Measurements from ENCODE around the gene LRCH1. TPM values are rescaled to one million over a fixed set of nuclear protein-coding genes. Genes with fewer than 3 reads are reported as not detected.

The LRCH1 gene
- total RNA-seq, 1 experiment from 2014 or later: 16.5 TPM

DNA sequence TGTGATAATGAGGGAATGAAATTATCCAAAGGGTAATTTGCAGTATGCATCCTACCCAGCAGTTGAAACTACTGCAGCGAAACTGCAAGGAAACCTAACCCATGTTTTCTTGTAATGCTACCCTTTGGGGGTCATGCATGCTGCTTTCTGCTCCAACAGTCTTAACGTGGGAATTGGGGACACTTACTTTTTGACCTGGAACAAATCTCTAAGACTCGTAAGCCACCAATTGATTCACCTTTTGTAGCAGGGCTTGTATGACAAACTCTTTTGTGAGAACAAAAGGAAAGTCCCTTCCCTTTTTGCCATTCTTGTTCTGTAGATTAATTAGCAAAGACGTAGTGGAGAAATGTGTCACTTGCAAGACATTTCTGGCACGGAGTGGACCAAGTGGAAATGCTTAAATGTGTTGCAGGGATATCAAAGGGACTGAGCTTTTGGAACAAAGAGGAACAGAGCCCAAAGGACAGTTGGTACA lies 27.4 kb downstream of the LRCH1 start:
- Mint-ChIP-seq H3K9me3 (ENCODE audit: unreplicated experiment) (no peaks in the 10 kb centered on the region), H3K4me3 (ENCODE audit: unreplicated experiment) (no peak overlapping the region), H3K27me3 (ENCODE audit: insufficient read depth, unreplicated experiment) (no peaks in the 10 kb centered on the region), H3K36me3 (ENCODE audit: insufficient read depth, unreplicated experiment) (no peaks in the 10 kb centered on the region), H3K27ac (ENCODE audit: low read depth, unreplicated experiment) (no peak overlapping the region), H3K4me1 (ENCODE audit: insufficient read depth, unreplicated experiment) (peaks cover 22% of the 10 kb centered on the region)
- TF ChIP-seq, protein P1, sequence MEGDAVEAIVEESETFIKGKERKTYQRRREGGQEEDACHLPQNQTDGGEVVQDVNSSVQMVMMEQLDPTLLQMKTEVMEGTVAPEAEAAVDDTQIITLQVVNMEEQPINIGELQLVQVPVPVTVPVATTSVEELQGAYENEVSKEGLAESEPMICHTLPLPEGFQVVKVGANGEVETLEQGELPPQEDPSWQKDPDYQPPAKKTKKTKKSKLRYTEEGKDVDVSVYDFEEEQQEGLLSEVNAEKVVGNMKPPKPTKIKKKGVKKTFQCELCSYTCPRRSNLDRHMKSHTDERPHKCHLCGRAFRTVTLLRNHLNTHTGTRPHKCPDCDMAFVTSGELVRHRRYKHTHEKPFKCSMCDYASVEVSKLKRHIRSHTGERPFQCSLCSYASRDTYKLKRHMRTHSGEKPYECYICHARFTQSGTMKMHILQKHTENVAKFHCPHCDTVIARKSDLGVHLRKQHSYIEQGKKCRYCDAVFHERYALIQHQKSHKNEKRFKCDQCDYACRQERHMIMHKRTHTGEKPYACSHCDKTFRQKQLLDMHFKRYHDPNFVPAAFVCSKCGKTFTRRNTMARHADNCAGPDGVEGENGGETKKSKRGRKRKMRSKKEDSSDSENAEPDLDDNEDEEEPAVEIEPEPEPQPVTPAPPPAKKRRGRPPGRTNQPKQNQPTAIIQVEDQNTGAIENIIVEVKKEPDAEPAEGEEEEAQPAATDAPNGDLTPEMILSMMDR (IDR thresholded peaks at IDR 0.05; ENCODE audit: unreplicated experiment): no peak
- BruUV-seq (replicated peaks): no TSS peak
- ChIA-PET POLR2A (interaction anchor here (1.2 to 3.9 kb wide), 2 partner anchors 14 to 15 kb away, joined by 3 to 22 read pairs; no protein-coding TSS in a partner anchor), CTCF (interaction anchor here (0.5 to 1.0 kb wide), 4 partner anchors 24 to 185 kb away, joined by 3 read pairs; no protein-coding TSS in a partner anchor)
- intact Hi-C loops (cut with micrococcal nuclease): no loop called here
- DNase-seq (ENCODE audit: unreplicated experiment): no peak

DNA sequence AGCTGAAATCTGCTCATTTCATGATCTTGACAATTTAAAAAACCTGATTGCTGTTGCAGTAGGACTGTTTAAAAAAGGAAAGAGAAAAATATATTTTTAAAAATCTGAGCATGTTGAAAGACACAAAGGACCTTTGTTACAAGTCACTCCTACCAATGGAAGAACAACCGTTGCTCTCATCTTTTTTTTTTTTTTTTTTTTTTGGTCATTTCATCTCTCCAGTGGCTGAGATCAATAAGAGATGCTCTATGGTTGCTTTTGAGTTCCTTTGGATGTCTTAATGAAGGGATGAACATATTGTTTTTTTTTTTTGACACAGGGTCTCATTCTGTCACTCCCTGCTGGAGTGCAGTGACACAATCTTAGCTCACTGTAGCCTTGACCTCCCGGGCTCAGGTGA lies 29.2 kb downstream of the LRCH1 start:
- intact Hi-C loops (cut with micrococcal nuclease): no loop called here
- Mint-ChIP-seq H3K27ac (ENCODE audit: low read depth, unreplicated experiment) (no peak overlapping the region), H3K4me3 (ENCODE audit: unreplicated experiment) (no peak overlapping the region), H3K27me3 (ENCODE audit: insufficient read depth, unreplicated experiment) (no peaks in the 10 kb centered on the region), H3K4me1 (ENCODE audit: insufficient read depth, unreplicated experiment) (peaks cover 14% of the 10 kb centered on the region), H3K9me3 (ENCODE audit: unreplicated experiment) (no peaks in the 10 kb centered on the region), H3K36me3 (ENCODE audit: insufficient read depth, unreplicated experiment) (no peaks in the 10 kb centered on the region)
- TF ChIP-seq, protein P1 (IDR thresholded peaks at IDR 0.05; ENCODE audit: unreplicated experiment): no peak
- BruUV-seq (replicated peaks): no TSS peak
- ChIA-PET CTCF (interaction anchor here (0.6 to 1.0 kb wide), 7 partner anchors 13 to 1823 kb away, joined by 3 to 5 read pairs (median 3); no protein-coding TSS in a partner anchor), POLR2A (interaction anchor here (0.6 to 3.9 kb wide), 2 partner anchors 13 to 95 kb away, joined by 3 to 22 read pairs; no protein-coding TSS in a partner anchor)
- DNase-seq (ENCODE audit: unreplicated experiment): no peak

DNA sequence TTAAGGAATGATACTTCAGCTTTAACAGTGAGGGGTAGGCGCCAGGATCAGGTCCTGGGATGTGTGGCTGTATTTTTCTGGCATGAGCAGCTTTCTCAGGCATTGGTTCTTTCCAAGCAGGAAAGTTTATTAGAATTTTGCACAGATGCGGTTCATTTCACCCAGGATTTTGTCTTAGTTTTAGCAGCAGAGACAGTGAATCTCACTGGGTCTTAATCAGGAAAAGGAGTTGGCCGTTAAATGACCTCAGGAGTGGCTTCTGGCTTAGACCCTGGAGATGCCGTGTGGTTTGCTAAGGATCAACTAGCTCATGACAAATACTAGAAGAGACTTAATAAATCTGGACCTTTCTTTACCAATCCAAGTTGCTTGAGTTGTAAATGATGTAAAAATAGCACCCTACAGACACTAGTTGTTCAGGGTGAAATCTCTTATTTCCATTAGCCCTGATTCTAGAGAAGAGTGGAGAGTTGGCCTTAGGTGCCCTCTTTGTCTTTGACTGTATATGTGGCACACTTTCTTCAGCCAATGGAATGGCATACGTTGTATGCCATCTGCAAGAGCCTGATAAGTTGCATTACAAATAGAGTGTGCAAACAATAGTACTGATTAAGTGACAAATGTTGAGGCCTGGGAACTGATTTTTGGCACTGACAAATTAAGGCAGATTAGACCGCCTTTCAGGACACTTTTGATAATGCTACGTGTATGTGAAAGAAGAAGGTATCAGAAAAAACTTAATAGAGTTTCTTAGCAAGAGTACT lies 34.0 kb downstream of the LRCH1 start:
- no peaks in the 10 kb centered on the region for H3K36me3 Mint-ChIP-seq (ENCODE audit: insufficient read depth, unreplicated experiment)
- DNase-seq (ENCODE audit: unreplicated experiment): no peak
- H3K9me3 Mint-ChIP-seq (ENCODE audit: unreplicated experiment): no peaks in the 10 kb centered on the region
- H3K4me1 Mint-ChIP-seq (ENCODE audit: insufficient read depth, unreplicated experiment): no peaks in the 10 kb centered on the region
- ChIA-PET CTCF (interaction anchor here (0.7 to 1.6 kb wide), 2 partner anchors 17 to 790 kb away, joined by 3 to 4 read pairs; no protein-coding TSS in a partner anchor), POLR2A (interaction anchor here (0.6 to 2.4 kb wide), 5 partner anchors 11 to 1842 kb away, joined by 3 to 10 read pairs (median 3); no protein-coding TSS in a partner anchor)
- no TSS peak for BruUV-seq (replicated peaks)
- TF ChIP-seq, protein P1 (IDR thresholded peaks at IDR 0.05; ENCODE audit: unreplicated experiment): no peak
- intact Hi-C loops (cut with micrococcal nuclease): no loop called here
- no peaks in the 10 kb centered on the region for H3K27me3 Mint-ChIP-seq (ENCODE audit: insufficient read depth, unreplicated experiment)
- H3K4me3 Mint-ChIP-seq (ENCODE audit: unreplicated experiment): no peak overlapping the region
- no peak overlapping the region for H3K27ac Mint-ChIP-seq (ENCODE audit: low read depth, unreplicated experiment)

DNA sequence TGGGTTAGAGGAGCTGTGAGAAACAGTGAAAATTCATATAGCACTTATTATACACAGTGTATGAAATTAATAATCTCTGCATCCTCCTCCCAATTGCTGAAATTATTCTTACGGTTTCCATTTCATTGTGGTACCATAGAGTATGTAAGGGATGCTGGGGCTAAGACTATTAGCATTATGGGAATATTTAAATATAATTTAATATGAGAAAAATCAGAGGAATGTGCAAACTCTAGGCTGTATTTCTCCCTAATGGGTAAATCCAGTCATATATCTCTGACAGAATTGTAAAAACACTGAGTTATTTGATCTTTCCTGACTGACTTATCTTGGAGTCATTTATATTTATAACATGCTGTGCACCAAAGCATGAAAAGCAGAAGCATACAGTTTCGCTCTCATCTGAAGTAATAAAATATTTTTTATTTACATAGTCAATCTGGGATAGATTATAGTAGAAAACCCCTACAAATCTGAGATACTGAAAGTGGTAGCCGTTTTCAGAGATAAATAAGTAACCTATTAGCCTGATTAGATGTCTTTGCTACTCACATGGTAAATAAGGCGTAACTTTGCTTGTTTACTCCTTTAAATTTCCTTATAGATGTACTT lies 34.9 kb downstream of the LRCH1 start:
- Mint-ChIP-seq H3K4me1 (ENCODE audit: insufficient read depth, unreplicated experiment) (peaks cover 3% of the 10 kb centered on the region), H3K36me3 (ENCODE audit: insufficient read depth, unreplicated experiment) (no peaks in the 10 kb centered on the region), H3K4me3 (ENCODE audit: unreplicated experiment) (no peak overlapping the region), H3K27ac (ENCODE audit: low read depth, unreplicated experiment) (no peak overlapping the region), H3K9me3 (ENCODE audit: unreplicated experiment) (no peaks in the 10 kb centered on the region), H3K27me3 (ENCODE audit: insufficient read depth, unreplicated experiment) (no peaks in the 10 kb centered on the region)
- intact Hi-C loops (cut with micrococcal nuclease): no loop called here
- POLR2A ChIA-PET: interaction anchor here (2.4 kb wide), 1 partner anchor 12 kb away, joined by 10 read pairs; no protein-coding TSS in a partner anchor
- CTCF ChIA-PET: interaction anchor here (0.6 to 1.2 kb wide), 2 partner anchors 12 to 1398 kb away, joined by 3 read pairs; no protein-coding TSS in a partner anchor
- TF ChIP-seq, protein P1 (IDR thresholded peaks at IDR 0.05; ENCODE audit: unreplicated experiment): no peak
- DNase-seq (ENCODE audit: unreplicated experiment): no peak
- BruUV-seq (replicated peaks): no TSS peak
